Endometrial microvascular endothelial cells (primary cell): ENCODE measurements around the gene VPS18. TPM values are rescaled to one million over a fixed set of nuclear protein-coding genes. Genes with fewer than 3 reads are reported as not detected.

Source experiments
- in situ Hi-C: cut with HindIII; loops from 2 replicates; pipeline ENCODE4 v1.10.0; 2017; ENCODE audit warnings: low sequenced_read_pairs, low pct_unique_long_range_greater_than_20kb; ENCODE audit errors: inconsistent ontology term
- total RNA-seq: library from RNA; depleted of rRNA; stranded (reverse); fragments of >200 nt; gene quantifications from one replicate; pipeline ENCODE4 v1.2.3, GENCODE V29; 2015; ENCODE audit errors: inconsistent ontology term

Gene VPS18
- total RNA-seq, 1 donor from 2014 or later: 52.5 TPM

DNA sequence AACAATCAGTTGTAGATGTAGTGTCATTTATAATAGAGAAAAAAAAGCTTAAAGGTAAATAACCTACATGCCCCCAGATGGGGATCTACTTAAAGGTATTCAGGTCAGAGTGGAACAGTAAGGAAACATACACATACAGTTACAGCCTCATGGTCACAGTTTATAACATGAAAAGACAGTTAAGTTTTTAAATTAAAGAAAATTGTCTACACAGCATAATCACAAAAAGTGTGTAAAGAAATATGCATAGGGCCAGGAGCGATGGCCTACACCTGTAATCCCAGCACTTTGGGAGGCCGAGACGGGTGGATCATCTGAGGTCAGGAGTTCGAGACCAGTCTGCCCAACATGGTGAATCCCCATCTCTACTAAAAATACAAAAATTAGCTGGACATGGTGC, 27.1 kb upstream of the VPS18 start:
- in situ Hi-C loops: no loop called here

DNA sequence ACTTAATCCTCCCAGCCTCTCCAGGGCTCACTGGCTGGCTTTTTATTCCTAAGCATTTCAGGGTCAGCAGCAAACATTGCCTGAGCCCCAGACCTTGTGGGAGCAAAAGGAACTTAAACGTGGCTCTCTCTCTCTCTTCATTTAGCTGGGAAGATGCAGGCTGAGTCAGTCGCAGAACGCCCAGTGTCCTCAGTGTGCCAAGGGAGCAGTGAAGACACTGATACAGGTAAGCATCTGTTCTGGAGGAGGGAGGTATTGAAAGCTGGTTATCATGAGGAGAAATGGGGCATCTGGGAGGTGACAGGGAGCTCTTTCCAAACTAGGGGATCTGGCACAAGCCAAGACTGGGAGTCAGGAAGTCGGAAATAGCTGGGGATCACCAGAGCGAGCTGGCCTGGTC, 24.6 kb upstream of the VPS18 start:
- in situ Hi-C loops: no loop called here

DNA sequence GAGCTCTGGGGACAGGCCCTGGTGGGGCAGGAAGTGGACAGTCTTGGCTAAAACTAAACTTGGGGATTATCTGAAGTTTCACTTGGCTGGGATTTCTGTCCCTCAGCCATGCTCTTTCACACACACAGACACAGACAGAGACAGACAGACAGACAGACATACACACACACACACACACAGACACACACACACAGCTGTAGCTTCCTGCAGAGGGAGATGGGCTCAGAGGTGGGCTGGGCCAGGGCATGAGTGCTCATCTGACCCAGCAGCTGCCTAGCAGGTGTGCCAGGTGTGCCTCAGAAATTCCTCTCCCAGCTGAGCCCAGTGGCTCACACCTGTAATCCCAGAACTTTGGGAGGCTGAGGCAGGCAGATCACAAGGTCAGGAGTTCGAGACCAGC, 23.5 kb upstream of the VPS18 start:
- in situ Hi-C loops: no loop called here

DNA sequence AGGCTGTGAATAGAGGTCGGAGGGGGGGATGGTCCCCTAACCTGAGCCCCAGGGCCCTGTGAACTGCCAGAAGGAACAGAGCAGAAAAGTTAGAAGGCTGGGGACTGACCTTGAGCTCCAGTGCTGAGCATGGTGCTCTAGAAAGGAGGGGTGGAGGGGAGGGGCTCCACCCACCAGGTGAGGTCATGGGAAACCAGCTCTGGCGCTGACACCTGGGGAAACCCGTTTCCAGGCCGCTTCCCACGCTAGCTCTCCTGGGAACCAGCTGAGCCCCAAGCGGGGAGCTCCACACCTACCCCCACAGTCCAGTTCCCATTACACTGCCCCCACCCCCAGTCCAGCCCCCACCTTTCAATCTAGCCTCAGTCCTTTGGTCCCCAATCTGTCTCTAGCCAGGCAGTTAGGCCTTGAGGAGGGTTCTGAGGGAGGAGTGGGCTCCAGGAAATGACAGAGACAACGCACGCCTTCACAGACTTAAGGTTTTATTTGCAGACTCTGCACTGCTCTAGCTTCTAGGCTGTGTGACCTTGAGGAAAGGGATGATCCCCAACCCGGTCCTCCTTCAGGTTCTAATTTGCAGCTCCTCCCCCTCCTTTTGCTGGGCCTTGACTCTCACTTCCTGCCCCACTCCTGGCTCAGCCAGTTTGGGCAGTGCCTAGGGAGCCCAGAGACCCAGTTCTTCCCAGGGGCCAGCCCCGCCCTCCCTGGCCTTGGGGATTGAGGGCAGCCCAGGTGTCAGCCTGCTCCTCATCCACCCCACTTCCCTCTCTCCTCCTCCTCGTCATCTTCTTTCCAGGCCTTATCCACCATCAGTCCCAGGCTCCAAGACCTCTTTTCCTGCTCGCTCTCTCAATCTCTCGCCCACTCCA, 22.3 kb upstream of the VPS18 start:
- in situ Hi-C loops: no loop called here

DNA sequence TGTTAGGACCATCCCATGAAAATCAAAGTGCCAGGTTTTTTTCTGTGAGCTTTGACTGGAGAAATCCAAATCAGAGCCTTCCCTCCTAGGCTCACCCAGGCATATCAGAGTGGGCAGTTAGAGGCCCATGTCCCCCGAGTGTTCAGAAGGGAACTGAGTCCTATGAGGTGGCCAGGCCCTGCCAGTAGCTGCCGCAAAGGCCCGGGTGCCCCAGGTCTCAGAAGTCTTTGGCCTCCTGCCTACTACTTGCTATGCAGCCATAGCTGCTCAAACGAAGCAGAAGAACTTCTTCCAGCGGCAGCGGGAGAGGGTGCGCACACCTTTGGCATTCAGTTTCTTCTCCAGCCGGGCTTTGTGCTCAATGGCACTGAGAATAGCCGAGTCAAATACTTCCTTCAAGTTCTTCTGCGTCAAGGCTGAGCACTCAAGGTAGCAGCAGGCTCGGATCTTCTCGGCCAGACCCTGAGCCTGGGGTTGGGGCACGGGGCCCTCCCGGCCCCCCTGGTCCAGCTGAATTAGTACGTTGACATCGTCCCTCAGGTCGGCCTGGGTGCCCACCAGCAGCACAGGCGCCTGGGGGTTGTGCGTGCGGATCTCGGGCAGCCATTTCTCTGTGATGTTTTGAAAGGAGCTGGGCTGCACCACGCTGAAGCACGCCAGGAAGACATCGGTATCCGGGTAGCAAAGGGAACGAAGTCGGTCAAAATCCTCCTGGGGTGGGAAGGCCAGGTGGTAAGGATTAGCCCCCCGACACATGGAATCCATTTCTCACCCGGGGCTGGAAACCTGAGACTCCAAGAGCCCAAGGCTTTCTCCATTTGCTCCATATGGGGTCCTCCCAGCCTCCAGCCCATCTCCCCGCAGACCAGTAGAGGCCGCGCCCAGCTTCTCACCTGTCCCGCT, 21.2 kb upstream of the VPS18 start:
- in situ Hi-C loops: no loop called here

DNA sequence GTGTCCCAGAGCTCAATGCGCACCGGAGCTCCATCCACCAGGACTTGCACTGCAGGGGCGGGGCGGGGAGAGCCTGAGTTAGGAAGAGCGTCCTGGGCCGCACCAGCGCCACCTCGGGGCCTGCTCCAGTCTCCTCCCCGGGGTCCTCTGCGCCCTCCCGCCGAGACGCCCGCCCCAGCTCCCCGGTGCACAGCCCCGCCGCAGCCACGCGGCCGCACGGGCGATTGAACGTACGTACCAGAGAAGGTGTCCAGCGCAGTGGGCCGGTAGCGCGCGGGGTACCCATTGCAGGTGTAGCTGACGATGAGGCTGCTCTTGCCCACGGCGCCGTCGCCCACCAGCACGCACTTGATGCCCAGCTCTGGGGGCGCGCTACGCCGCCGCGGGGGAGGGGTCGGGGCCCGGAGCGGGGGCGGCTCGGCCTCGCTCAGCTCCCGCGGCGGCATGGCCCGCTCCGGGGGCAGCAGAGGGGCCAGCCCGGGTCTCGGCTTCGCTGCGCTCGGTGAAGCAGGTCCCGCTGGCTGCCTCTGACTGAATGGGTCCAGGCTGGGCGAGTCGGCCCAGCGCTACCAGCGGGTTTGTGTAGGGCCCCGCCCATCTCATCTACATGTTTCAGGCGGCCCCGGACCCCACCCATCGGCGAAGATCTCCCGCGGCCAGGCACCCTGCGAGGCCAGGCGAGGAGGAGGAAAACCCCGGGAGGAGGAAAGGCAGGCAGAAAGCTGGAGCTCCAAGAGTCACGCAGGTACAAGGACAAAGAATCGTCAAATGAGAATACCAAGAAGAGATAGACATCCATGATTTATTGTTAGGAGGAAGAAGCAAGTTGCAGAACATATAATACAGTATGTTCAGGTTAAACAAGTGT, 20.3 kb upstream of the VPS18 start, which contains the start of gene RHOV:
RHOV (minus strand) TSS at position 541 of the 868 bp plus-strand sequence; CDS start at position 446, 95 bp downstream.
- in situ Hi-C loops: no loop called here

DNA sequence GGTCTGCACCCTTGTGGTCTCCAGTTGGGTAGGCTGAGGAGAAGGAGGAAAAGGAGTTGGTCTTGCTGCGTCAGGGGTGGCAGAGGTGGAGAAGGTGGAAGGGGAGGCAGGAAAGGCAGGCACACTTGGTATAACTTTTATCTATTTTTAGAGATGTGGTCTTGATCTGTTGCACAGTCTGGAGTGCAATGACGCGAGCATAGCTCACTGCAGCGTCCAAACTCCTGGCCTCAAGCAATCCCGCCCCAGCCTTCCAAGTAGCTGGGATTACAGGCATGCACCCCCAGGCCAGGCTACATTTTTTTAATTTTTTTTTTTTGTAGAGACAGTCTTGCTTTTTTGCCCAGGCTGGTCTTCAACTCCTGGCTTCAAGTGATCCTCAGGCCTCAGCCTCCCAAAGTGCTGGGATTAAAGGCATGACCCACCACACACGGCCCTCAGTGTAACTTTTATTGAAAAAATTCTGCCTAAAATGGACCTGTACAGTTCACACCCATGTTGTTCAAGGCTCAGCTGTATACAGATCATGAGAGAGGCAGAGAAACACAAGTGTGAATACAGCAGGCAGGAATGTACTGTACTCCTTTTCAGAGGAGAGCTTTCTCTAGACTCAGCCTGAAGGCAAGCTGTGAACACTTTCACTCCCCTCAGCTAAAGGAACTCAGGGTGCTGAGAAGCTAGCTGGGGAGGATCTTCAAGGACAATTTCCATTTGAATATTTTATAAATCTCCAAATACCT, 18.1 kb upstream of the VPS18 start:
- in situ Hi-C loops: no loop called here

DNA sequence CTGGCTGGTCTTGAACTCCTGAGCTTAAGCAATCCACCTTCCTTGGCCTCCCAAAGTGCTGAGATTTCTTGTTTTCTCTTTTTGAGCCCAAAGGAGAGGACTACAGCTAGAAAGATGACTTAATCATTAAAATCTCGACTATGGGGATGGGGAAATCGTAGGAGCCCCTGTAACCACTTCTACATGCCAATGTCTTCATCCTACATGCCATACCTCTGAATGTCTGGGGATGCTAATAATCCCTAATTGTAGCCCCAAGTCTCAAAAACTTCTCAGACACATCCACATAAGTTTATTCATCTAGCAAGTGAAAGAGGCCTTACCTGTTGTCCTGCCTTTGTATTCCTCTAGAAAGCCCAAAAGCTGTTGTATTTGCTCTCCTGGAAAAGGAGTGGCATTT, 16.6 kb upstream of the VPS18 start:
- in situ Hi-C loops: no loop called here

DNA sequence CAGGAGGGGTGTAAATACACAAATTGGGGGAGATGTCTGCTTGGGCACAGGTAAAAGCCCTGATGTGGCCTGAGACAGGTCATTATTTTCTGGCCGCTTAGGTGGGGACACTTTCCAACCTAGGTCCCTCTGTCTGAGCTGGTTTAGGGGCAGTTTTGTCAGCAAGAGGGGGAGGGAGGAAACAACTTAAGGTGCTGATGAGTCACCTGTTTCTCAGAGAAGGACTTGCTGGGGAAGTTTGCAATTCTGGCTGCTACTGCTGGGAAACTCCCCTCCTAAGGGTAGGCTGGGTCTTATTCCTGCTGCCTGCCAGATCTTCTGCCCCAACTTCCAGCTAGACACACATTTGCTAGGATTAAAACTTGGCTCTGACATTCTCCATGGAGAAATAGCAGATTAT, 15.5 kb upstream of the VPS18 start:
- in situ Hi-C loops: no loop called here

DNA sequence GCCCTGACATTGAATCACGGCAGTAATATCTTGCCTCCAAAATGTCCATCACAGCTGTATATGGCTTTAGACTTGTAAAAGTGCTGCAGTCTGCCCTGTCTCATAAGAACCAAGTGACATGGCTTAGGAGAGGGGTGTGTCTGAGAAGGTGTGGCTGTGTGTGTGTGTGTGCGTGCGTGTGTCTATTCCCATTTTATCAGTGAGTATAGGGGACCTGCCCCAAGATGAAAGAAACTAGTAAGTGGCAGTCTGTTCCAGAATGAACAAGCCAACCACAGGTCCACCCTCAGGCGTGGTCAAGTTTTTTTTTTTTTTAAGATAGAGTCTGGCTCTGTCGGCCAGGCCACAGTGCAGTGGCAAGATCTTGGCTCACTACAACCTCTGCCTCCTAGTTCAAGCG, 14.6 kb upstream of the VPS18 start:
- in situ Hi-C loops: no loop called here

DNA sequence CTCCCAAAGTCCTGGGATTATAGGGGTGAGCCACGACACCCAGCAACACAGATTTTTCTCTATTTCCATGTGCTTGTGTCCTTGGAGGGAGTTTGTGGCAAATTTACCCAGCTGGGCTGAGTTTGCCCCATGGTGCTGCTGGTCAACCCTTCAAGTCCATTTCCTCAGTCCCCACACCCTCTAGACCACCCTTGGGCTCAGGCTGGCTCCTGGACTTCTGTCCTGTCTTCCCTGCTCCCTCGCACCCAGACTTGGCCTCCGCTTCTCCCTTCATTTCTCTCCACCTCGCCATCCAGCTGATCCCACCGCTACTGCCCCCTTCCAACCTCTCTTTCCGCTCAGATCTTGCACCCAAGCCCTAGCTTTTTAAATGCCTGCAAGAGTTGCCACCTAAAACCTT, 12.9 kb upstream of the VPS18 start:
- in situ Hi-C loops: no loop called here

DNA sequence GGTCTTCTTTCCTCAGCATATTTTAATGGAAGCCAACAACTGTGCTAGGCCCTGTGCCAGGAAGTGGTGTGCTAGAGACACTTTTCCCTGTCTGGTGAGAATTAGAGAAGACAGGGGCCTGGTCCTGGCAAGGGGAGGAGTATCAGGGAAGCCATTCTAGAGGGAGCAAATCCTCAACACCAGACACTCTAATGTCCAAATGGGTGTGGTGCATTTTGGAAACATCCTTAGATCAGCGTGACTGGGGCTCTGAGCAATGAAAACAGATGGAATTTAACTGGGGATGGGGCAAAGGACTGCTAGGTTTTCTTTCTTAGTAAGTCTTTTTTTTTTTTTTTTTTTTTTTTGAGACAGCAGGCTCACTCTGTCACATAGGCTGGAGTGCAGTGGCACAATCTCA, 7.7 kb upstream of the VPS18 start:
- in situ Hi-C loops: no loop called here

DNA sequence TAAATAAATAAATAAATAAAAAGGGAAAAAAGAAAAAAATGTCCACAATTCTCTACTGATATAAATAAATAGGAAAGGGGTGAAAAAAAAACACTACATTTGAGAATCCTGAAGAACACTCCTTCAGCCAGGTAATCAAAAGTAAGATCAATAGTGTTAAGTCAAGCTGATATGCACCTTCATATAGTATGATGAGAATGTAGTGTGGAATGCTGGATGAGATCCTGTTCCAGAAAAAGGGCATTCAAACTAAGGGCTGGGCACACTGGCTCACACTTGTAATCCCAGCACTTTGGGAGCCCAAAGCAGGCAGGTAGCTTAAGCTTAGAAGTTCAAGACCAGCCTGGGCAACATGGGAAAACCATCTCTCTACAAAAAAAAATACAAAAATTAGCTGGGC, 5.1 kb upstream of the VPS18 start:
- in situ Hi-C loops: no loop called here

DNA sequence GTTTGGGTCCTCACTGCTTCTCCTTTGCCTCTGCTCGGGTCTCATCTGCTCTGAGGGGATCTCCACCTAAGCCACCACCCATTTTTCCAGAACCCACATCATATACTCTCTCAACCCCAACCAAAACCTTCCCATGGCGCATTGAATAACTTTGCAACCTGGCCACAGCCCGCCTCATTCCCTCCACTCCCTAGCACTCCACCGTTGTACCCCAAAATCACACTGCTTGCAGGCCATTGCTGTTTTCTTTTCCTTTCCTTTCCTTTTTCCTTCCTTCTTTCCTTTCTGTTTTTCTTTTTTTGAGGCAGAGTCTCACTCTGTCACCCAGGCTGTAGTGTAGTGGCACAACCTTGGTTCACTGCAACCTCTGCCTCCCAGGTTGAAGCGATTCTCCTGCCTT, 3.1 kb upstream of the VPS18 start:
- in situ Hi-C loops: no loop called here

DNA sequence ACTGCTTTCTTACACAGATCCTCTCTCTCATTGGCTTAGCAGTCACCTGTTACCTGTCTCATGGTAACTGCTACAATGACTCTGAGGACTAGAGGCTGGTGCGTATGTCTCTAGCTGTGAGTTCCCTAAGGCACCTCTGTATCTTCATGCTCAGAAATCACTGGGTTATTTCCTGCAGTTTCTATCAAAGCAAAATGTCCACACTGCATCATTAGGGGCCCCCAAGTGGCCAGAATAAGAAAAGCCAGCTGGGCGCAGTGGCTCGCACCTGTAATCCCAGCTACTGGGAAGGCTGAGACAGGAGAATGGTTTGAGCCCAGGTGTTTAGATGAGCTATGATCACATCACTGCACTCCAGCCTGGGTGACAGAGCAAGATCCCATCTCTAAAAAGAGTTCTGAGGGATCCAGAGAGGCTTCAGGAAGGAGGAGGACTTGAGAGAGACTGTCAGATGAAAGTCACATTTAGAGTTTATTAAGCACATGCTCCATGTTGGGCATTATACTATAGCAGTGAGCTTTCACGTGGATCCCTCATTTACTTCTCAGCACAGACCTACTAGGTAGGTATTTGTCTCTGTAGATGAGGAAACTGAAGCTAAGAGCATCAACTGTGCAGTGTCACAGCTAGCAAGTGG, 2.3 kb upstream of the VPS18 start:
- in situ Hi-C loops: no loop called here

DNA sequence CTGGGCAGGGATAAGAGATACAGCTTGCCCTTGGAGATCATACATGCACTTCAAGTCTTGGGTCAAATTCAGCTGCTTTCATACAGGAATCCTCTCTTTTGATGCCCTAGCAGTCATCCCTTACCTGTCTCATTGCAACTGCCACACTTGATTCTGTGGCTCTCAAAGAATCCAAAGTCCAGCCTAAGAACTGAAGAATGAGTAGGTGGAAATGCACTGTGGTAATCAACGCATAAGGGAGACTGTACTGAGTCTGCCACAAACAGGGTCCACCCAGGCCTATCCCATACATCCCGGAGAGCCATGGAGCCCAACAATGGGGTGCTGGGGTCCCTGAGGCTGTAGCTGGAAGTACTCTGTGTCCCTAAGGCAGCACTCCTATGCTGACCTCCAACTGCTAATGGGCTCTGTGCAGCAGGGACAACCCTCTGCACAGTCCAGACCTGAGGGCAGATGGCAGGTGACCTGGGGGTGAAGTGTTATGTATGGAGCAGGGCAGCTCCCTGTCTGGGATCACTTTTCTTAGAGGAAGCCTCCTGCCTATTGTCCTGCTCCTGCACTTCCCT, 1.7 kb upstream of the VPS18 start:
- in situ Hi-C loops: no loop called here

DNA sequence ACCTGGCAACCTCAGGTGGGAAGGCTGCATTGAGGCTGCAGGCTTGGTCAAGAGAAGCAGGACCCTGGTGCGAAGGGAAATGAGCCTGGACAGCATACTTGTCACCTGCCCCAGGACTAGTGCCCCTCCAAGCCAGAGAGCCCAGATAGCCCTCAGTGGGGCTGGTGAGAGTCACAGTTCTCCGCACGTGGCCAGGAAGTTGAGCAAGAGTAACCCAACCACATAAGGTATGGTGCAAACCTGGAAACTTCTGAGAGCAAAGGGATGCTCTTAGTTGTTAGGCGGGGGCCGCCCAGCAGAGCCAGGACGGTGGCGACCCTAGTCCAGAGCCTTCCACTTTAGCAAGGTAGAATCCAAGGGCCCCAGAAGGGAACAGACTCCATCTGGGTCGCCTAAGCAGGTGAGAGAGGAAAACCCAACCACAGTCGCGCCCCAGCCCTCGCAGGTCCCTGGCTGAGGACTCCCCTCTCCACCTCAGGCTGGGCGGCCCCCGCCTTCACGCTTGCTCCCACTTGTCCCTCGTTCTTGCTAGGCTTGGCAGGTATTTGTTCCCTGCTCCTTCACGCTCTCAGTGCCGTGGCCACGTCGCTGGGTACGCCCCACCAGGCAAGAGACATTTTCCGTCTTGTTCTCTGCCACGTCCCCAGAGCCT, 1.1 kb upstream of the VPS18 start:
- in situ Hi-C loops: no loop called here
